ENCODE data around the gene ZNF385D. TPM values are rescaled to one million over a fixed set of nuclear protein-coding genes. Genes with fewer than 3 reads are reported as not detected.

ZNF385D gene
- total RNA-seq, 1 experiment from 2014 or later, result not detected

GRCh38 chr3:21785765-21786437 lies 34.9 kb upstream of the ZNF385D start:
- POLR2A ChIA-PET (ENCODE audit: low non-redundant PET), result no interaction called here
- H3K36me3 ChIP-seq (ENCODE audit: insufficient read depth, low read length, poor library complexity, severe bottlenecking), result no peaks in the 10 kb centered on the region
- intact Hi-C loops (cut with micrococcal nuclease; ENCODE audit: unreplicated experiment), result no loop called here
- no peak overlapping the region for H3K27ac ChIP-seq (ENCODE audit: low read depth, low read length, poor library complexity, severe bottlenecking)
- TF ChIP-seq CTCF (conservative IDR thresholded peaks at IDR 0.05; ENCODE audit: low read depth, low read length), result no peak
- TF ChIP-seq EZH2 (IDR thresholded peaks at IDR 0.05; ENCODE audit: borderline replicate concordance, low read depth, low read length, poor library complexity, severe bottlenecking), result no peak
- no TSS peak for BruUV-seq (replicated peaks)
- H3K27me3 ChIP-seq (replicated peaks; ENCODE audit: insufficient read depth, low read depth, low read length, poor library complexity), result no peaks in the 10 kb centered on the region
- H3K4me3 ChIP-seq (ENCODE audit: low read depth, low read length, poor library complexity, severe bottlenecking), result no peak overlapping the region
- peaks cover 31% of the 10 kb centered on the region for H3K9me3 ChIP-seq (ENCODE audit: low read depth, low read length, poor library complexity, severe bottlenecking)
- no peaks in the 10 kb centered on the region for H3K4me1 ChIP-seq (ENCODE audit: insufficient read depth, low read length, poor library complexity, severe bottlenecking)
- no peak for DNase-seq (ENCODE audit: low spot score)
- CTCF ChIA-PET, result no interaction called here

GRCh38 chr3:21783839-21784238 lies 32.8 kb upstream of the ZNF385D start:
- Histone ChIP-seq H3K4me3 (ENCODE audit: low read depth, low read length, poor library complexity, severe bottlenecking) (no peak overlapping the region), H3K27ac (ENCODE audit: low read depth, low read length, poor library complexity, severe bottlenecking) (no peak overlapping the region), H3K4me1 (ENCODE audit: insufficient read depth, low read length, poor library complexity, severe bottlenecking) (no peaks in the 10 kb centered on the region), H3K36me3 (ENCODE audit: insufficient read depth, low read length, poor library complexity, severe bottlenecking) (no peaks in the 10 kb centered on the region), H3K9me3 (ENCODE audit: low read depth, low read length, poor library complexity, severe bottlenecking) (peaks cover 31% of the 10 kb centered on the region), H3K27me3 (replicated peaks; ENCODE audit: insufficient read depth, low read depth, low read length, poor library complexity) (no peaks in the 10 kb centered on the region)
- intact Hi-C loops (cut with micrococcal nuclease; ENCODE audit: unreplicated experiment), result no loop called here
- no peak for TF ChIP-seq EZH2 (IDR thresholded peaks at IDR 0.05; ENCODE audit: borderline replicate concordance, low read depth, low read length, poor library complexity, severe bottlenecking)
- no peak for TF ChIP-seq CTCF (conservative IDR thresholded peaks at IDR 0.05; ENCODE audit: low read depth, low read length)
- CTCF ChIA-PET, result no interaction called here
- BruUV-seq (replicated peaks), result no TSS peak
- DNase-seq (ENCODE audit: low spot score), result no peak
- POLR2A ChIA-PET (ENCODE audit: low non-redundant PET), result no interaction called here

GRCh38 chr3:21781355-21781754 lies 30.3 kb upstream of the ZNF385D start:
- H3K36me3 ChIP-seq (ENCODE audit: insufficient read depth, low read length, poor library complexity, severe bottlenecking), result no peaks in the 10 kb centered on the region
- ChIA-PET CTCF (no interaction called here), POLR2A (ENCODE audit: low non-redundant PET) (no interaction called here)
- peaks cover 28% of the 10 kb centered on the region for H3K9me3 ChIP-seq (ENCODE audit: low read depth, low read length, poor library complexity, severe bottlenecking)
- no peak overlapping the region for H3K27ac ChIP-seq (ENCODE audit: low read depth, low read length, poor library complexity, severe bottlenecking)
- intact Hi-C loops (cut with micrococcal nuclease; ENCODE audit: unreplicated experiment), result no loop called here
- BruUV-seq (replicated peaks), result no TSS peak
- no peak overlapping the region for H3K4me3 ChIP-seq (ENCODE audit: low read depth, low read length, poor library complexity, severe bottlenecking)
- H3K4me1 ChIP-seq (ENCODE audit: insufficient read depth, low read length, poor library complexity, severe bottlenecking), result no peaks in the 10 kb centered on the region
- TF ChIP-seq CTCF (conservative IDR thresholded peaks at IDR 0.05; ENCODE audit: low read depth, low read length) (no peak), EZH2 (IDR thresholded peaks at IDR 0.05; ENCODE audit: borderline replicate concordance, low read depth, low read length, poor library complexity, severe bottlenecking) (no peak)
- DNase-seq (ENCODE audit: low spot score), result no peak
- H3K27me3 ChIP-seq (replicated peaks; ENCODE audit: insufficient read depth, low read depth, low read length, poor library complexity), result no peaks in the 10 kb centered on the region
